GM12872 (cell line): ENCODE measurements around the gene CMKLR1.

Experiments used
- CTCF ChIP-seq: IDR thresholded peaks from 3 replicates; pipeline ENCODE4 v1.5.1; 2011; ENCODE audit warnings: low read depth, mild to moderate bottlenecking, low read length, moderate library complexity; ENCODE audit not compliant: insufficient read depth

The CMKLR1 gene

GRCh38 chr12:108361606-108362005 lies 22.5 kb upstream of the CMKLR1 start:
- no peak for TF ChIP-seq CTCF

- no peak for TF ChIP-seq CTCF
Observed at GRCh38 chr12:108360487-108360886, 21.4 kb upstream of the CMKLR1 start.

- TF ChIP-seq CTCF, result no peak
Observed at GRCh38 chr12:108360057-108360456, 20.9 kb upstream of the CMKLR1 start.

GRCh38 chr12:108358580-108358965 lies 19.5 kb upstream of the CMKLR1 start:
- no peak for TF ChIP-seq CTCF

GRCh38 chr12:108357834-108358579 lies 18.9 kb upstream of the CMKLR1 start:
- no peak for TF ChIP-seq CTCF

GRCh38 chr12:108356835-108357806 lies 18.0 kb upstream of the CMKLR1 start:
- no peak for TF ChIP-seq CTCF

GRCh38 chr12:108355069-108355468 lies 16.0 kb upstream of the CMKLR1 start:
- no peak for TF ChIP-seq CTCF
